Hepatocyte (in vitro differentiated cells): ENCODE data around the gene RGS11. TPM values are rescaled to one million over a fixed set of nuclear protein-coding genes. Genes with fewer than 3 reads are reported as not detected.

Experiments
- DNase-seq: peaks from one replicate; pipeline ENCODE4 v3.0.0-alpha.2; 2016; ENCODE audit warnings: low spot score
- H2AFZ ChIP-seq: fragments of 200-600 bp; sonication (generic); 2 replicates; pipeline ENCODE4 v1.6.0; 2016; ENCODE audit warnings: antibody characterized with exemption, mild to moderate bottlenecking
- H3K27ac ChIP-seq: fragments of 200-600 bp; sonication (generic); 2 replicates; pipeline ENCODE4 v1.5.1; 2016; ENCODE audit warnings: mild to moderate bottlenecking
- H3K27me3 ChIP-seq: fragments of 200-600 bp; sonication (generic); 2 replicates; pipeline ENCODE4 v1.6.1; 2016
- H3K36me3 ChIP-seq: fragments of 200-600 bp; sonication (generic); replicated peaks from 2 replicates; pipeline ENCODE4 v1.5.1; 2016; ENCODE audit warnings: low read depth; ENCODE audit not compliant: insufficient read depth
- H3K4me1 ChIP-seq: fragments of 200-600 bp; sonication (generic); 2 replicates; pipeline ENCODE4 v1.5.1; 2016; ENCODE audit warnings: mild to moderate bottlenecking, moderate library complexity; ENCODE audit not compliant: insufficient read depth
- H3K4me2 ChIP-seq: fragments of 200-600 bp; sonication (generic); 2 replicates; pipeline ENCODE4 v1.6.0; 2016
- H3K4me3 ChIP-seq: fragments of 200-600 bp; sonication (generic); 2 replicates; pipeline ENCODE4 v1.5.1; 2016; ENCODE audit warnings: mild to moderate bottlenecking
- H3K79me2 ChIP-seq: fragments of 200-600 bp; sonication (generic); 2 replicates; pipeline ENCODE4 v1.6.0; 2017; ENCODE audit warnings: mild to moderate bottlenecking
- H3K9me2 ChIP-seq: fragments of 200-600 bp; sonication (generic); replicated peaks from 2 replicates; pipeline ENCODE4 v1.6.0; 2017; ENCODE audit warnings: mild to moderate bottlenecking; ENCODE audit not compliant: insufficient read depth
- H3K9me3 ChIP-seq: fragments of 200-600 bp; sonication (generic); 2 replicates; pipeline ENCODE4 v1.5.1; 2016; ENCODE audit warnings: low read depth, mild to moderate bottlenecking
- H4K20me1 ChIP-seq: fragments of 200-600 bp; sonication (generic); 2 replicates; pipeline ENCODE4 v1.6.0; 2016; ENCODE audit warnings: mild to moderate bottlenecking; ENCODE audit not compliant: insufficient read depth, poor library complexity, severe bottlenecking
- EZH2 ChIP-seq: fragments of 200-600 bp; sonication (generic); IDR thresholded peaks from 2 replicates; pipeline ENCODE4 v1.6.1; 2016; ENCODE audit warnings: antibody characterized with exemption, mild to moderate bottlenecking, borderline replicate concordance
- EZH2phosphoT487 ChIP-seq: fragments of 200-600 bp; sonication (generic); IDR thresholded peaks from one replicate; pipeline ENCODE4 v1.6.1; 2018; ENCODE audit warnings: antibody characterized with exemption, mild to moderate bottlenecking, low read depth, moderate library complexity; ENCODE audit not compliant: unreplicated experiment, severe bottlenecking
- WGBS: methylation state at CpG from one replicate; pipeline ENCODE4 v1.1.6; 2016; ENCODE audit warnings: low lambda C conversion rate; ENCODE audit errors: missing lambda C conversion rate; 5-methylcytosine and 5-hydroxymethylcytosine counted together
- polyA plus RNA-seq: library from polyadenylated mRNA; unstranded; fragments of >200 nt; fragmentation: Nextera tagmentation; extraction: Ambion mirVana; gene quantifications from 2 replicates; pipeline ENCODE4 v1.2.1, GENCODE V29; 2016
- total RNA-seq: library from RNA; depleted of rRNA; stranded (reverse); fragments of >200 nt; gene quantifications from 2 replicates; pipeline ENCODE4 v1.2.3, GENCODE V29; 2014
- TF ChIP-seq, protein P1 (sequence below): fragments of 200-600 bp; sonication (generic); IDR thresholded peaks from 2 replicates; pipeline ENCODE4 v1.5.1; 2016; ENCODE audit warnings: antibody characterized with exemption, mild to moderate bottlenecking; ENCODE audit not compliant: poor library complexity

RGS11 gene
- total and polyA plus RNA-seq, 2 experiments from 2014 or later, result 0.57 to 0.93 TPM

- Histone ChIP-seq H3K4me3 (no peak overlapping the region), H3K4me1 (peaks cover 6% of the 10 kb centered on the region)
- no peak for DNase-seq
Measured at GRCh38 chr16:284204-285120, 8.7 kb upstream of the RGS11 start.

GRCh38 chr16:283033-283805 is 7.5 kb upstream of the RGS11 start, which contains the start of gene PDIA2:
TSS of gene PDIA2 (plus strand) at chr16:283164. CDS start at chr16:283170, 6 bp downstream.
- DNase-seq, result no peak
- TF ChIP-seq EZH2 (no peak), EZH2phosphoT487 (no peak)
- TF ChIP-seq, protein P1, sequence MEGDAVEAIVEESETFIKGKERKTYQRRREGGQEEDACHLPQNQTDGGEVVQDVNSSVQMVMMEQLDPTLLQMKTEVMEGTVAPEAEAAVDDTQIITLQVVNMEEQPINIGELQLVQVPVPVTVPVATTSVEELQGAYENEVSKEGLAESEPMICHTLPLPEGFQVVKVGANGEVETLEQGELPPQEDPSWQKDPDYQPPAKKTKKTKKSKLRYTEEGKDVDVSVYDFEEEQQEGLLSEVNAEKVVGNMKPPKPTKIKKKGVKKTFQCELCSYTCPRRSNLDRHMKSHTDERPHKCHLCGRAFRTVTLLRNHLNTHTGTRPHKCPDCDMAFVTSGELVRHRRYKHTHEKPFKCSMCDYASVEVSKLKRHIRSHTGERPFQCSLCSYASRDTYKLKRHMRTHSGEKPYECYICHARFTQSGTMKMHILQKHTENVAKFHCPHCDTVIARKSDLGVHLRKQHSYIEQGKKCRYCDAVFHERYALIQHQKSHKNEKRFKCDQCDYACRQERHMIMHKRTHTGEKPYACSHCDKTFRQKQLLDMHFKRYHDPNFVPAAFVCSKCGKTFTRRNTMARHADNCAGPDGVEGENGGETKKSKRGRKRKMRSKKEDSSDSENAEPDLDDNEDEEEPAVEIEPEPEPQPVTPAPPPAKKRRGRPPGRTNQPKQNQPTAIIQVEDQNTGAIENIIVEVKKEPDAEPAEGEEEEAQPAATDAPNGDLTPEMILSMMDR, result no peak
- no peaks in the 10 kb centered on the region for H3K36me3 ChIP-seq
- H3K27ac ChIP-seq, result no peak within 1 kb of the TSS
- no peak within 1 kb of the TSS for H3K4me3 ChIP-seq
- H3K9me3 ChIP-seq, result no peaks in the 10 kb centered on the region
- H3K4me2 ChIP-seq, result no peak within 1 kb of the TSS
- H3K79me2 ChIP-seq, result no peaks in the 10 kb centered on the region
- no peaks in the 10 kb centered on the region for H3K9me2 ChIP-seq
- peaks cover 28% of the 10 kb centered on the region for H3K27me3 ChIP-seq
- no peak within 1 kb of the TSS for H2AFZ ChIP-seq
- 87% methylated on average over 24 of the region's 25 CpGs for WGBS
- no peaks in the 10 kb centered on the region for H4K20me1 ChIP-seq
- peaks cover 6% of the 10 kb centered on the region for H3K4me1 ChIP-seq

More at GRCh38 chr16:284204-285120, 8.7 kb upstream of the RGS11 start:
- WGBS, result 97% methylated on average over 39 of the region's 52 CpGs
- no peaks in the 10 kb centered on the region for H3K9me3 ChIP-seq
- H3K36me3 ChIP-seq, result no peaks in the 10 kb centered on the region
- H4K20me1 ChIP-seq, result no peaks in the 10 kb centered on the region
- no peak overlapping the region for H2AFZ ChIP-seq
- H3K79me2 ChIP-seq, result no peaks in the 10 kb centered on the region
- TF ChIP-seq, protein P1, result no peak
- no peak for TF ChIP-seq EZH2
- TF ChIP-seq EZH2phosphoT487, result no peak
- H3K27me3 ChIP-seq, result peaks cover 23% of the 10 kb centered on the region
- H3K27ac ChIP-seq, result no peak overlapping the region
- H3K4me2 ChIP-seq, result no peak overlapping the region
- H3K9me2 ChIP-seq, result no peaks in the 10 kb centered on the region

DNA sequence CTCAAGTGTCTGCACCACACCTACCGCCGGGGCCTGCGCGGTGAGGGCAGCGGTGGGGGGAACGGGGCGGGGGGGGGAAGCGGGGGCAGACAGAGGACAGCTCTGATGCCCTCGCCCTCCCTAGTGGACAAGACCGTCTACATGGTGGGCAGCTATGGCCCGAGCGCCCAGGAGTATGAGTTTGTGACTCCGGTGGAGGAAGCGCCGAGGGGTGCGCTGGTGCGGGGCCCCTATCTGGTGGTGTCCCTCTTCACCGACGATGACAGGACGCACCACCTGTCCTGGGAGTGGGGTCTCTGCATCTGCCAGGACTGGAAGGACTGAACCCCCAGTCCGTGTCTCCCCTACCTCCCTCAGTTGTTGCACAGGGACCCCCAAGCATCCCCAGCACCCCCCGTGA is 6.7 kb upstream of the RGS11 start:
- TF ChIP-seq EZH2phosphoT487 (no peak), EZH2 (no peak)
- TF ChIP-seq, protein P1, result no peak
- DNase-seq, result no peak
- Histone ChIP-seq H3K9me3 (no peaks in the 10 kb centered on the region), H3K79me2 (no peaks in the 10 kb centered on the region), H3K4me1 (peaks cover 6% of the 10 kb centered on the region), H4K20me1 (no peaks in the 10 kb centered on the region), H2AFZ (no peak overlapping the region), H3K4me2 (no peak overlapping the region), H3K27ac (no peak overlapping the region), H3K4me3 (no peak overlapping the region), H3K9me2 (no peaks in the 10 kb centered on the region), H3K36me3 (no peaks in the 10 kb centered on the region), H3K27me3 (peaks cover 28% of the 10 kb centered on the region)
- 92% methylated on average over 8 of the region's 22 CpGs for WGBS
